Measurements from ENCODE around the gene NAA30. TPM values are rescaled to one million over a fixed set of nuclear protein-coding genes. Genes with fewer than 3 reads are reported as not detected.

The NAA30 gene
- total RNA-seq, 1 donor from 2014 or later, result 27.3 TPM

DNA sequence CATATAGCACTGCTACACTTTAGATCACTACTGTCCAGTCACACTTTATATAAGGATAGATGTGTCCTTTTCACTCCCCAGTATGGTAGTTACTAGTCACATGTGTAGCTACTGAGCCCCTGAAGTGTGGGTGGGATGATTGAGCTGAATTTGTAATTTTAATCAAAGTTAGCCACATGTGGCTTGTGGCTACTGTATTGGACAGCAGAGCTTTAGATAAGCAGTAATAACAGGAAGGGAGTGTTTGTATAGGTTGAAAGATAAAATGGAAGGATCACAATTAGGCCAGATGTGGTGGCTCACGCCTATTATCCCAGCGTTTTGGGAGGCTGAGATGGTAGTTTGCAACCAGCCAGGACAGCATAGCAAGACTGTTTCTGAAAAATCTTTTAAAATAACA, 23.5 kb downstream of the NAA30 start:
- Histone ChIP-seq H3K9me3 (ENCODE audit: insufficient read depth, low read depth, low read length) (no peaks in the 10 kb centered on the region), H3K4me3 (ENCODE audit: insufficient read depth, low read depth, low read length) (no peak overlapping the region), H4K20me1 (ENCODE audit: insufficient read depth, low read length) (no peaks in the 10 kb centered on the region), H2AFZ (ENCODE audit: low read depth, low read length) (no peak overlapping the region), H3K27ac (ENCODE audit: low read depth, low read length) (no peak overlapping the region), H3K36me3 (ENCODE audit: insufficient read depth, low read length) (peaks cover 13% of the 10 kb centered on the region), H3K4me2 (ENCODE audit: low read length) (no peak overlapping the region), H3K79me2 (ENCODE audit: insufficient read depth, low read length) (no peaks in the 10 kb centered on the region), H3K9ac (ENCODE audit: low read length) (no peak overlapping the region), H3K27me3 (ENCODE audit: insufficient read depth, low read length) (no peaks in the 10 kb centered on the region), H3K4me1 (ENCODE audit: insufficient read depth, low read length) (no peaks in the 10 kb centered on the region)
- TF ChIP-seq EZH2 (IDR thresholded peaks at IDR 0.05; ENCODE audit: insufficient read depth, low read length), result no peak
- TF ChIP-seq, protein P1, sequence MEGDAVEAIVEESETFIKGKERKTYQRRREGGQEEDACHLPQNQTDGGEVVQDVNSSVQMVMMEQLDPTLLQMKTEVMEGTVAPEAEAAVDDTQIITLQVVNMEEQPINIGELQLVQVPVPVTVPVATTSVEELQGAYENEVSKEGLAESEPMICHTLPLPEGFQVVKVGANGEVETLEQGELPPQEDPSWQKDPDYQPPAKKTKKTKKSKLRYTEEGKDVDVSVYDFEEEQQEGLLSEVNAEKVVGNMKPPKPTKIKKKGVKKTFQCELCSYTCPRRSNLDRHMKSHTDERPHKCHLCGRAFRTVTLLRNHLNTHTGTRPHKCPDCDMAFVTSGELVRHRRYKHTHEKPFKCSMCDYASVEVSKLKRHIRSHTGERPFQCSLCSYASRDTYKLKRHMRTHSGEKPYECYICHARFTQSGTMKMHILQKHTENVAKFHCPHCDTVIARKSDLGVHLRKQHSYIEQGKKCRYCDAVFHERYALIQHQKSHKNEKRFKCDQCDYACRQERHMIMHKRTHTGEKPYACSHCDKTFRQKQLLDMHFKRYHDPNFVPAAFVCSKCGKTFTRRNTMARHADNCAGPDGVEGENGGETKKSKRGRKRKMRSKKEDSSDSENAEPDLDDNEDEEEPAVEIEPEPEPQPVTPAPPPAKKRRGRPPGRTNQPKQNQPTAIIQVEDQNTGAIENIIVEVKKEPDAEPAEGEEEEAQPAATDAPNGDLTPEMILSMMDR (IDR thresholded peaks at IDR 0.05; ENCODE audit: insufficient read depth, low read depth, low read length), result no peak
- Mint-ChIP-seq H3K4me1 (ENCODE audit: low read depth, unreplicated experiment) (no peaks in the 10 kb centered on the region), H3K9me3 (ENCODE audit: unreplicated experiment) (no peaks in the 10 kb centered on the region), H3K27me3 (ENCODE audit: low read depth, unreplicated experiment) (no peaks in the 10 kb centered on the region), H3K27ac (ENCODE audit: unreplicated experiment) (no peak overlapping the region), H3K4me3 (ENCODE audit: unreplicated experiment) (no peak overlapping the region), H3K36me3 (ENCODE audit: low read depth, unreplicated experiment) (peaks cover 4% of the 10 kb centered on the region)
- FAIRE-seq, result no peak
- no peak for DNase-seq (ENCODE audit: low read depth)

- H3K27me3 ChIP-seq (ENCODE audit: insufficient read depth, low read length), result no peaks in the 10 kb centered on the region
- no peaks in the 10 kb centered on the region for H3K9me3 ChIP-seq (ENCODE audit: insufficient read depth, low read depth, low read length)
- no peaks in the 10 kb centered on the region for H4K20me1 ChIP-seq (ENCODE audit: insufficient read depth, low read length)
- Mint-ChIP-seq H3K27ac (ENCODE audit: unreplicated experiment) (no peak overlapping the region), H3K27me3 (ENCODE audit: low read depth, unreplicated experiment) (no peaks in the 10 kb centered on the region), H3K9me3 (ENCODE audit: unreplicated experiment) (no peaks in the 10 kb centered on the region), H3K4me1 (ENCODE audit: low read depth, unreplicated experiment) (peaks cover 7% of the 10 kb centered on the region), H3K4me3 (ENCODE audit: unreplicated experiment) (no peak overlapping the region), H3K36me3 (ENCODE audit: low read depth, unreplicated experiment) (no peaks in the 10 kb centered on the region)
- no peak overlapping the region for H2AFZ ChIP-seq (ENCODE audit: low read depth, low read length)
- H3K4me3 ChIP-seq (ENCODE audit: insufficient read depth, low read depth, low read length), result no peak overlapping the region
- peaks cover under 1% of the 10 kb centered on the region for H3K36me3 ChIP-seq (ENCODE audit: insufficient read depth, low read length)
- H3K4me2 ChIP-seq (ENCODE audit: low read length), result no peak overlapping the region
- no peak overlapping the region for H3K9ac ChIP-seq (ENCODE audit: low read length)
- FAIRE-seq (no peak), DNase-seq (ENCODE audit: low read depth) (no peak)
- no peaks in the 10 kb centered on the region for H3K79me2 ChIP-seq (ENCODE audit: insufficient read depth, low read length)
- no peaks in the 10 kb centered on the region for H3K4me1 ChIP-seq (ENCODE audit: insufficient read depth, low read length)
- no peak overlapping the region for H3K27ac ChIP-seq (ENCODE audit: low read depth, low read length)
- TF ChIP-seq, protein P1 (IDR thresholded peaks at IDR 0.05; ENCODE audit: insufficient read depth, low read depth, low read length), result no peak
- TF ChIP-seq EZH2 (IDR thresholded peaks at IDR 0.05; ENCODE audit: insufficient read depth, low read length), result no peak
Observed at GRCh38 chr14:57417228-57417627, 26.8 kb downstream of the NAA30 start.

- Histone ChIP-seq H3K27me3 (ENCODE audit: insufficient read depth, low read length) (no peaks in the 10 kb centered on the region), H2AFZ (ENCODE audit: low read depth, low read length) (no peak overlapping the region), H3K79me2 (ENCODE audit: insufficient read depth, low read length) (no peaks in the 10 kb centered on the region), H3K4me3 (ENCODE audit: insufficient read depth, low read depth, low read length) (no peak overlapping the region), H3K4me1 (ENCODE audit: insufficient read depth, low read length) (no peaks in the 10 kb centered on the region), H3K4me2 (ENCODE audit: low read length) (no peak overlapping the region), H4K20me1 (ENCODE audit: insufficient read depth, low read length) (no peaks in the 10 kb centered on the region), H3K9ac (ENCODE audit: low read length) (no peak overlapping the region), H3K9me3 (ENCODE audit: insufficient read depth, low read depth, low read length) (no peaks in the 10 kb centered on the region), H3K36me3 (ENCODE audit: insufficient read depth, low read length) (no peaks in the 10 kb centered on the region), H3K27ac (ENCODE audit: low read depth, low read length) (no peak overlapping the region)
- FAIRE-seq, result no peak
- no peak overlapping the region for H3K4me3 Mint-ChIP-seq (ENCODE audit: unreplicated experiment)
- no peaks in the 10 kb centered on the region for H3K36me3 Mint-ChIP-seq (ENCODE audit: low read depth, unreplicated experiment)
- no peaks in the 10 kb centered on the region for H3K27me3 Mint-ChIP-seq (ENCODE audit: low read depth, unreplicated experiment)
- no peaks in the 10 kb centered on the region for H3K9me3 Mint-ChIP-seq (ENCODE audit: unreplicated experiment)
- H3K27ac Mint-ChIP-seq (ENCODE audit: unreplicated experiment), result no peak overlapping the region
- peaks cover 7% of the 10 kb centered on the region for H3K4me1 Mint-ChIP-seq (ENCODE audit: low read depth, unreplicated experiment)
- TF ChIP-seq, protein P1 (IDR thresholded peaks at IDR 0.05; ENCODE audit: insufficient read depth, low read depth, low read length), result no peak
- no peak for TF ChIP-seq EZH2 (IDR thresholded peaks at IDR 0.05; ENCODE audit: insufficient read depth, low read length)
- no peak for DNase-seq (ENCODE audit: low read depth)
Observed at GRCh38 chr14:57418999-57419398, 28.6 kb downstream of the NAA30 start.

All from astrocyte (in vitro differentiated cells and primary cell).